Thyroid gland (tissue), 4 donors: ENCODE measurements around the gene TIAM1.

Experiments used
- POLR2A ChIP-seq, 2 donors: fragments of 450-650 bp; IDR thresholded peaks; one replicate each; pipeline ENCODE4 v1.6.1; 2017; ENCODE audit warnings: antibody characterized with exemption in 2 of 2, mild to moderate bottlenecking in 2 of 2, moderate library complexity in 1 of 2
- TF ChIP-seq, protein P1 (sequence below), 6 experiments: fragments of 200-600 bp in 3 of 6; fragments of 450-650 bp in 3 of 6; sonication (generic) in 3 of 6; IDR thresholded peaks; one replicate each; pipeline ENCODE4 v1.5.1; 2016 to 2019; ENCODE audit warnings: antibody characterized with exemption in 6 of 6, mild to moderate bottlenecking in 2 of 6, inconsistent platforms in 1 of 6, moderate library complexity in 1 of 6

GRCh38 chr21:31176080-31176551 lies 167.9 kb downstream of the TIAM1 start:
- TF ChIP-seq, protein P1, sequence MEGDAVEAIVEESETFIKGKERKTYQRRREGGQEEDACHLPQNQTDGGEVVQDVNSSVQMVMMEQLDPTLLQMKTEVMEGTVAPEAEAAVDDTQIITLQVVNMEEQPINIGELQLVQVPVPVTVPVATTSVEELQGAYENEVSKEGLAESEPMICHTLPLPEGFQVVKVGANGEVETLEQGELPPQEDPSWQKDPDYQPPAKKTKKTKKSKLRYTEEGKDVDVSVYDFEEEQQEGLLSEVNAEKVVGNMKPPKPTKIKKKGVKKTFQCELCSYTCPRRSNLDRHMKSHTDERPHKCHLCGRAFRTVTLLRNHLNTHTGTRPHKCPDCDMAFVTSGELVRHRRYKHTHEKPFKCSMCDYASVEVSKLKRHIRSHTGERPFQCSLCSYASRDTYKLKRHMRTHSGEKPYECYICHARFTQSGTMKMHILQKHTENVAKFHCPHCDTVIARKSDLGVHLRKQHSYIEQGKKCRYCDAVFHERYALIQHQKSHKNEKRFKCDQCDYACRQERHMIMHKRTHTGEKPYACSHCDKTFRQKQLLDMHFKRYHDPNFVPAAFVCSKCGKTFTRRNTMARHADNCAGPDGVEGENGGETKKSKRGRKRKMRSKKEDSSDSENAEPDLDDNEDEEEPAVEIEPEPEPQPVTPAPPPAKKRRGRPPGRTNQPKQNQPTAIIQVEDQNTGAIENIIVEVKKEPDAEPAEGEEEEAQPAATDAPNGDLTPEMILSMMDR (IDR thresholded peaks at IDR 0.05) = no peak
- no peak for TF ChIP-seq POLR2A (IDR thresholded peaks at IDR 0.05)
